Esophagus muscularis mucosa (tissue), 4 donors: ENCODE results near the gene VARS1. TPM values are rescaled to one million over a fixed set of nuclear protein-coding genes. Genes with fewer than 3 reads are reported as not detected.
"Not testable (repeated sequence)": the region's sequence is repeated elsewhere in the genome, so short reads cannot be mapped to it uniquely, and the experiment has no call there.

Experiments
- DNase-seq: peaks from one replicate; pipeline ENCODE4 v3.0.0-alpha.2; 2017; ENCODE audit errors: extremely low spot score
- H3K27ac ChIP-seq, 4 donors: fragments of 200-600 bp; sonication (generic); replicated peaks in 1 of 4; 1 replicate in 3 of 4; 2 replicates in 1 of 4; pipeline ENCODE4 v1.5.1; 2016 to 2019; ENCODE audit warnings: mild to moderate bottlenecking in 1 of 4
- H3K27me3 ChIP-seq, 4 donors: fragments of 200-600 bp; sonication (generic); one replicate each; pipeline versions ENCODE4 v1.5.1 to v1.6.0; 2016 to 2019
- H3K36me3 ChIP-seq, 4 donors: fragments of 200-600 bp; sonication (generic); one replicate each; pipeline ENCODE4 v1.5.1; 2016 to 2019
- H3K4me1 ChIP-seq, 4 donors: fragments of 200-600 bp; sonication (generic); one replicate each; pipeline ENCODE4 v1.5.1; 2016 to 2019
- H3K4me3 ChIP-seq, 4 donors: fragments of 200-600 bp; sonication (generic); 1 replicate in 2 of 4; 2 replicates in 2 of 4; pipeline ENCODE4 v1.5.1; 2016 to 2019; ENCODE audit warnings: mild to moderate bottlenecking in 4 of 4, moderate library complexity in 1 of 4
- H3K9me3 ChIP-seq, 4 donors: fragments of 200-600 bp; sonication (generic); 1 replicate in 3 of 4; 2 replicates in 1 of 4; pipeline ENCODE4 v1.5.1; 2016 to 2019
- EP300 ChIP-seq: sonication (generic); formaldehyde crosslinking; IDR thresholded peaks from one replicate; pipeline ENCODE4 v1.6.1; 2017; ENCODE audit warnings: antibody characterized with exemption
- POLR2A ChIP-seq: fragments of 450-650 bp; IDR thresholded peaks from one replicate; pipeline ENCODE4 v1.6.1; 2017; ENCODE audit warnings: antibody characterized with exemption, moderate library complexity, mild to moderate bottlenecking, low read depth
- POLR2AphosphoS5 ChIP-seq, 2 donors: sonication (generic); formaldehyde crosslinking; IDR thresholded peaks; one replicate each; pipeline ENCODE4 v1.6.1; 2017; ENCODE audit warnings: antibody characterized with exemption in 2 of 2
- WGBS: methylation state at CpG from one replicate; pipeline ENCODE4 v1.1.5; 2018; 5-methylcytosine and 5-hydroxymethylcytosine counted together
- intact Hi-C: fragments of 100-400 bp; cut with DNase I; formaldehyde crosslinking; loops from one replicate; pipeline ENCODE4 v1.15.1; 2023
- total RNA-seq, 4 donors: library from RNA; depleted of rRNA; stranded (reverse); fragments of >200 nt; gene quantifications; one replicate each; pipeline versions ENCODE4 v1.1.0 to v1.2.1, GENCODE V29; 2016
- TF ChIP-seq, protein P1 (sequence below), 3 experiments: fragments of 200-600 bp in 2 of 3; fragments of 450-650 bp in 1 of 3; sonication (generic) in 2 of 3; IDR thresholded peaks; one replicate each; pipeline ENCODE4 v1.5.1; 2017 to 2019; ENCODE audit warnings: antibody characterized with exemption in 3 of 3, mild to moderate bottlenecking in 2 of 3, moderate library complexity in 1 of 3

The VARS1 gene
- 10 to 100 TPM; 25.0 to 53.2 (median 34.8) TPM for total RNA-seq

DNA sequence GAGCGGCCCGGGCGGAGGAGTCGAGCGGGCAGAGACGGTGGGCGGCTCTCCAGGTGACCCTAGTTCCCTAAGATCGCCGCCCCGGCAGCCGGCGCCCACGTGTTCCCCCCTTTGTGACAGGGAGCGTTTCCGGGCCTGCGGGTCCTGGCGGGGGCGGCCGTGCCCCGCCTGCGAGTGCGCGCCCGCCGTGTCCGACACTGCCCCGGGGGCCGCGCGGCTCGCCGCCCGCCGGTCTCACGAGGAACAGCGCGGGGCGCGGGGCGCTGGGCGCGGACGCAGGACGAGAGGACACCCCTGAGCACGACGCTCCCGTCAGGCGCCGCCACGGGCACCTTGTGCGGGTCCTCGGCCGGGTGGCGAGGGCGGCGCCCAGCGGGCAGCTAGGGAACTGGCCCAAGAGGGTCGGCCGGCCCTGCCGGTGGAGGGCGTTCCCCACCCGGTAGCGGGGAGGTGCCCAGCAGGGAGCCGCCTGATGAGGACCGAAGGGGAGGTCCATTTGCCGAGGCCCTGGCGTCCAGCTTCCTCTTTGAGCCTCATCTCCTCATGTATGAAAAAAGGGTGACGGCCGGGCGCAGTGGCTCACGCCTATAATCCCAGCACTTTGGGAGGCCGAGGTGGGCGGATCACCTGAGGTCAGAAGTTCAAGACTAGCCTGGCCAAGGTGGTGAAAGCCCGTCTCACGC, at the start of gene VARS1:
TSS of gene VARS1 (minus strand) at position 137 of the 683 bp plus-strand sequence. CDS start 535 bp downstream, outside the sequence.
- Histone ChIP-seq H3K27me3 (no peaks in the 10 kb centered on the region), H3K36me3 (peaks cover 5 to 34% (median 22%) of the 10 kb centered on the region in 4 donors), H3K9me3 (no peaks in the 10 kb centered on the region), H3K4me3 (peak within 1 kb of the TSS; percentile 92 to 93 (median 93)), H3K4me1 (peaks cover 13 to 34% (median 29%) of the 10 kb centered on the region in 4 donors), H3K27ac (peak within 1 kb of the TSS; percentile 92 to 99 (median 95))
- DNase-seq = peak; percentile 95
- TF ChIP-seq EP300 (no peak), POLR2A (no peak), POLR2AphosphoS5 (IDR thresholded peaks at IDR 0.05) (peak; percentile 72 to 84)
- TF ChIP-seq, protein P1, sequence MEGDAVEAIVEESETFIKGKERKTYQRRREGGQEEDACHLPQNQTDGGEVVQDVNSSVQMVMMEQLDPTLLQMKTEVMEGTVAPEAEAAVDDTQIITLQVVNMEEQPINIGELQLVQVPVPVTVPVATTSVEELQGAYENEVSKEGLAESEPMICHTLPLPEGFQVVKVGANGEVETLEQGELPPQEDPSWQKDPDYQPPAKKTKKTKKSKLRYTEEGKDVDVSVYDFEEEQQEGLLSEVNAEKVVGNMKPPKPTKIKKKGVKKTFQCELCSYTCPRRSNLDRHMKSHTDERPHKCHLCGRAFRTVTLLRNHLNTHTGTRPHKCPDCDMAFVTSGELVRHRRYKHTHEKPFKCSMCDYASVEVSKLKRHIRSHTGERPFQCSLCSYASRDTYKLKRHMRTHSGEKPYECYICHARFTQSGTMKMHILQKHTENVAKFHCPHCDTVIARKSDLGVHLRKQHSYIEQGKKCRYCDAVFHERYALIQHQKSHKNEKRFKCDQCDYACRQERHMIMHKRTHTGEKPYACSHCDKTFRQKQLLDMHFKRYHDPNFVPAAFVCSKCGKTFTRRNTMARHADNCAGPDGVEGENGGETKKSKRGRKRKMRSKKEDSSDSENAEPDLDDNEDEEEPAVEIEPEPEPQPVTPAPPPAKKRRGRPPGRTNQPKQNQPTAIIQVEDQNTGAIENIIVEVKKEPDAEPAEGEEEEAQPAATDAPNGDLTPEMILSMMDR (IDR thresholded peaks at IDR 0.05) = peak; percentile 81 to 93 (median 87)
- WGBS = 0% methylated on average over 4 of the region's 75 CpGs
- intact Hi-C loops = loop anchor here (5.0 kb wide), 1 partner anchor 58 kb away; the partner anchor contains the start of gene CLIC1

DNA sequence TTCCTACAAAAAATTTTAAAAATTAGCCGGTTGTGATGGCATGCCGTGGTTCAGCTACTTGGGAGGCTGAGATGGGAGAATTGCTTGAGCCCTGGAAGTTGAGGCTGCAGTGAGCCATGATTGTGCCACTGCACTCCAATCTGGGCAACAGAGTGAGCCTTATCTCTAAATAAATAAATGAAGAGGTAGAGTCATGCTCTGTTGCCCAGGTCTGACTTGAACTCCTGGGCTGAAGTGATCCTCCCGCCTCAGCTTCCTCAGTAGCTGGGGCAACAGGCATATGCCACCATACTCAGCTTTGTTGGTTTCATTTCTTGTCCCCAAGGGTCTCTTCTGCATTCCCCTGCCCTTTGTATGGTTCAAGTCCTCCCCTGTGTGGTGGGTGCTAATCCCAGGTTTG, 49.0 kb upstream of the VARS1 start:
- no peaks in the 10 kb centered on the region for H3K9me3 ChIP-seq
- intact Hi-C loops = no loop called here
- no peak for DNase-seq
- no peaks in the 10 kb centered on the region for H3K27me3 ChIP-seq
- no peak overlapping the region for H3K27ac ChIP-seq
- no peaks in the 10 kb centered on the region for H3K4me1 ChIP-seq
- no peak overlapping the region for H3K4me3 ChIP-seq
- TF ChIP-seq EP300 (no peak), POLR2AphosphoS5 (IDR thresholded peaks at IDR 0.05) (no peak), POLR2A (no peak)
- TF ChIP-seq, protein P1 (IDR thresholded peaks at IDR 0.05) = no peak
- H3K36me3 ChIP-seq = peaks cover 12 to 34% (median 16%) of the 10 kb centered on the region in 4 donors
- 87% methylated on average over 3 of the region's 3 CpGs for WGBS

DNA sequence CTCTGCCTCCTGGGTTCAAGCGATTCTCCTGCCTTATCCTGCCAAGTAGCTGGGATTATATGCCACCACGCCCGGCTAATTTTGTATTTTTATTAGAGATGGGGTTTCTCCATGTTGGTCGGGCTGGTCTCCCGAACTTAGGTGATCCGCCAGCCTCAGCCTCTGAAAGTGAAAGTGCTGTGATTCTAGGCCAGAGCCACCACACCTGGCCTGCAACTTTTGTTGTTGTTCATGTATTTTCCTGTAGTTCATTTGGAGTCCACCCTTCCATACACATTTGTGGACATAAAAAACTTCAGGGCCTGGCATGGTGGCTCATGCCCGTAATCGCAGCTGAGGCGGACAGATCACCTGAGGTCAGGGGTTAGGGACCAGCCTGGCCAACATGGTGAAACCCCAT, 46.5 kb upstream of the VARS1 start:
- H3K4me3 ChIP-seq = no peak overlapping the region
- intact Hi-C loops = no loop called here
- TF ChIP-seq POLR2A (no peak), POLR2AphosphoS5 (IDR thresholded peaks at IDR 0.05) (no peak), EP300 (no peak)
- TF ChIP-seq, protein P1 (IDR thresholded peaks at IDR 0.05) = no peak
- H3K9me3 ChIP-seq = no peaks in the 10 kb centered on the region
- no peak for DNase-seq
- H3K27ac ChIP-seq = no peak overlapping the region
- WGBS = 93% methylated on average over 9 of the region's 9 CpGs
- H3K27me3 ChIP-seq = no peaks in the 10 kb centered on the region
- H3K4me1 ChIP-seq = peaks cover 17 to 21% (median 21%) of the 10 kb centered on the region in 4 donors
- peaks cover 36 to 58% (median 40%) of the 10 kb centered on the region in 4 donors for H3K36me3 ChIP-seq

DNA sequence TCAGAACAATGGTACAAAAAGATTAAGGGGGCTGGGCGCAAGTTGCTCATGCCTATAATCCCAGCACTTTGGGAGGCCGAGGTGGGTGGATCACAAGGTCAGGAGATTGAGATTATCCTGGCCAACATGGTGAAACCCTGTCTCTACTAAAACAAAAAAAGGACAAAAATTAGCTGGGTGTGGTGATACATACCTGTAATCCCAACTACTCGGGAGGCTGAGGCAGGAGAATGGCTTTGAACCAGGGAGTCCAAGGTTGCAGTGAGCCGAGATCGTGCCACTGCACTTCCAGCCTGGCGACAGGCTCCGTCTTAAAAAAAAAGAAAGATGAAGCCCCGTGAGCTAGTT, 44.2 kb upstream of the VARS1 start:
- H3K9me3 ChIP-seq, H3K4me3 ChIP-seq, intact Hi-C loops, H3K27ac ChIP-seq, DNase-seq, H3K27me3 ChIP-seq: not testable (repeated sequence)
- Histone ChIP-seq H3K36me3 (peaks cover 36 to 61% (median 45%) of the 10 kb centered on the region in 4 donors), H3K4me1 (peaks cover 33 to 40% (median 39%) of the 10 kb centered on the region in 4 donors)
- 80% methylated on average over 8 of the region's 8 CpGs for WGBS

DNA sequence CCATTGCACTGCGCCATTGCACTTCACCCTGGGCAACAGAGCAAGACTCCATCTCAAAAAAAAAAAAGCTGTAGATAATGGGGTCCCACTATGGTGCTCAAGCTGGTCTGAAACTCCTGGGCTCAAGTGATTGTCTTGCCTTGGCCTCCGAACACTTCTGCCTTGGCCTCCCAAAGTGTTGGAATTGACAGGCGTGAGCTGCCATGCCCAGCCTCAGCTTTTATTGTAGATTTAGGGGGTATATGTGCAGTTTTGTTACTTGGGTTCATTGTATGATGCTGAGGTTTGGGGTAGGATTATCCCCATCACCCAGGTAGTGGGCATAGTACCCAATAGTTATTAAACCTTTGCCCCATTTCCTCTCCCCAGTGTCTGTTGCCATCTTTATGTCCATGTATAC, 43.4 kb upstream of the VARS1 start:
- WGBS = 94% methylated on average over 3 of the region's 3 CpGs
- Histone ChIP-seq H3K4me1 (peaks cover 37 to 43% (median 43%) of the 10 kb centered on the region in 4 donors), H3K9me3 (no peaks in the 10 kb centered on the region), H3K27me3 (no peaks in the 10 kb centered on the region), H3K36me3 (peaks cover 36 to 61% (median 45%) of the 10 kb centered on the region in 4 donors), H3K27ac (no peak overlapping the region), H3K4me3 (no peak overlapping the region)
- DNase-seq = no peak
- intact Hi-C loops = no loop called here
- no peak for TF ChIP-seq EP300
- no peak for TF ChIP-seq POLR2AphosphoS5 (IDR thresholded peaks at IDR 0.05)
- TF ChIP-seq, protein P1 (IDR thresholded peaks at IDR 0.05) = no peak
- no peak for TF ChIP-seq POLR2A

DNA sequence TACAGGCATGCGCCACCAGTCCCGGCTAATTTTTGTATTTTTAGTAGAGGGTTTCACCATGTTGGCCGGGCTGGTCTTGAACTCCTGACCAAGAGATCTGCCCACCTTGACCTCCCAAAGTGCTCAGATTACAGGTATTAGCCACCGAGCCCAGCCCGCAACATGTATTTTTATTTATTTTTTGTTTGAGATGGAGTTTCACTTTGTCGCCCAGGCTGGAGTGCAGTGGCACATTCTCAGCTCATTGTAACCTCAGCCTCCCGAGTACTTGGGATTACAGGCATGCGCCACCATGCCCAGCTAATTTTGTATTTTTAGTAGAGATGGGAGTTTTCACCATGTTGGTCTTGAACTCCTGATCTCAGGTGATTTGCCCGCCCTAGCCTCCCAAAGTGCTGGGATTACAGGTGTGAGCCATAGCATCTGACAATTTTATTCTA, 42.6 kb upstream of the VARS1 start:
- whole genome bisulfite sequencing = 92% methylated on average over 9 of the region's 9 CpGs

More for the DNA sequence above, 42.6 kb upstream of the VARS1 start:
- H3K9me3 ChIP-seq, intact Hi-C loops, DNase-seq, H3K4me3 ChIP-seq, H3K27me3 ChIP-seq: not testable (repeated sequence)
- H3K4me1 ChIP-seq = peaks cover 45 to 51% (median 50%) of the 10 kb centered on the region in 4 donors
- H3K27ac ChIP-seq = peak overlapping the region in 1 of 4 donors; percentile 94
- H3K36me3 ChIP-seq = peaks cover 36 to 61% (median 45%) of the 10 kb centered on the region in 4 donors
